ENCODE measurements around the gene GDNF.

The GDNF gene

DNA sequence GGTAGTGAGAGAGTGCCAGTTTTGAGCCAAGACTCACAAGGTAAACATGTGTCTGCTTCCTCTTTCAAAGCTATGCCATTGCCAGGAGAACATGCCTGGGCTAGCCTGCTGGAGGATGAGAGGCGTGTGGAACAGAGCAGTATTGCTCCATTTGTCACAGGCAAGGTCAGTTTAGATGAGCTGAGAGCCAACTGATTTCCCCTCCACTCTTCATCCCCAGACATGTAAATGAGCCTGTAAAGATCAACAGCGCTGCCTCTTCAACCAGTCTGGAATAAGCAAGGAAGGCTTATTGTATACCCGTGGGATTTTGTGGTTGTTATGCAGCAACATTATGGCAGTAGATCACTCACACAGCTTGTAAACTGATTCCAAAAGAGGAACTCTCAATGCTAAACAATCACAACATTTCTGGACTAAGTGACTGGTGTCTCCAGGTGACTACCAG, 8.2 kb upstream of the GDNF start:
- FAIRE-seq: no peak
- TF ChIP-seq, protein P1, sequence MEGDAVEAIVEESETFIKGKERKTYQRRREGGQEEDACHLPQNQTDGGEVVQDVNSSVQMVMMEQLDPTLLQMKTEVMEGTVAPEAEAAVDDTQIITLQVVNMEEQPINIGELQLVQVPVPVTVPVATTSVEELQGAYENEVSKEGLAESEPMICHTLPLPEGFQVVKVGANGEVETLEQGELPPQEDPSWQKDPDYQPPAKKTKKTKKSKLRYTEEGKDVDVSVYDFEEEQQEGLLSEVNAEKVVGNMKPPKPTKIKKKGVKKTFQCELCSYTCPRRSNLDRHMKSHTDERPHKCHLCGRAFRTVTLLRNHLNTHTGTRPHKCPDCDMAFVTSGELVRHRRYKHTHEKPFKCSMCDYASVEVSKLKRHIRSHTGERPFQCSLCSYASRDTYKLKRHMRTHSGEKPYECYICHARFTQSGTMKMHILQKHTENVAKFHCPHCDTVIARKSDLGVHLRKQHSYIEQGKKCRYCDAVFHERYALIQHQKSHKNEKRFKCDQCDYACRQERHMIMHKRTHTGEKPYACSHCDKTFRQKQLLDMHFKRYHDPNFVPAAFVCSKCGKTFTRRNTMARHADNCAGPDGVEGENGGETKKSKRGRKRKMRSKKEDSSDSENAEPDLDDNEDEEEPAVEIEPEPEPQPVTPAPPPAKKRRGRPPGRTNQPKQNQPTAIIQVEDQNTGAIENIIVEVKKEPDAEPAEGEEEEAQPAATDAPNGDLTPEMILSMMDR (IDR thresholded peaks at IDR 0.05; ENCODE audit: insufficient read depth, missing control alignments): no peak
- no peak for DNase-seq (ENCODE audit: insufficient read length, low spot score)

DNA sequence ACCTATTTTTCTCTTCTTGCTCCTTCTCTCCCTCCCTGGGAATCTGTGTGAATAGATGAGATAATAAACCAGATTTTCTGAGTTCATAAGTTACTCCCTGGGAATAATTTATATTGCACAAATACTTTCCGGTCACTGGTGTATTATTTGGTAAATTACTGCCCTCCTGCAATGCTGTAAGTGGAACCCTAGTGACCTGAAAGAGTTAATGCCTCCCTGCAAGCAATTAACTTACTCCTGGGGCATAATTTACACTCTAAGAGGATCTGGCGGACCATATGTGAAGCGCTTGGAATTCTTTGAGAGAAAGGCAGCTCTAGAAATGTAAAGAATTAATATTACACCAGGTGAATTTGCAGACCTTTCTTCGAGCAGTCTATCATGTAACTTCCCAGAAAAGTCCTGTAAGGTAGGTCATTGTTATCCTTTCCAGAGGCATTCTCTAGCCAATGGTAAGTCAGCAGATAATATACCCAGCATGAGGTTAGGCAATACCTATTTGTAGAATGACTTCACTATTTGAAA, 7.0 kb upstream of the GDNF start:
- FAIRE-seq: no peak
- no peak for DNase-seq (ENCODE audit: insufficient read length, low spot score)
- TF ChIP-seq, protein P1 (IDR thresholded peaks at IDR 0.05; ENCODE audit: insufficient read depth, missing control alignments): no peak

DNA sequence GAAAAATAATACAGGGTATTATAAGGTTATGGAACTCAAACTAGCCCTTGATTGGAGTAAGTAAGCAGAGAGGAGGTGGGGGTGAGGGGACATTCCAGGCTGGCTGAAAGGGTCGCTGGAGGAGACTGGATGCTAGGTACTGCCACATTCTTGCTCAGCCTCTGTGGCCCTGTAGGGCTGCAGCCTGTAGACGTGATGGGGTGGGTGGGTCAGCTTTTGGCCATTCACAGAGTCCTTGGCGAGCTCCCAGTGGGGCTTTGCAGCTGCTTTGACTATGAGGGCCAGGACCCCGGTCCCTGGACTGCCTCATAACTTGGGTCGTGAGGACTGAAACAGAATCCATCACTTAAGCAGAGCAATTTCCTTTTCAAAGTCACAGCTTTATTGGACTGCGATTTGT, 4.2 kb upstream of the GDNF start:
- FAIRE-seq (no peak), DNase-seq (ENCODE audit: insufficient read length, low spot score) (no peak)
- TF ChIP-seq, protein P1 (IDR thresholded peaks at IDR 0.05; ENCODE audit: insufficient read depth, missing control alignments): no peak

DNA sequence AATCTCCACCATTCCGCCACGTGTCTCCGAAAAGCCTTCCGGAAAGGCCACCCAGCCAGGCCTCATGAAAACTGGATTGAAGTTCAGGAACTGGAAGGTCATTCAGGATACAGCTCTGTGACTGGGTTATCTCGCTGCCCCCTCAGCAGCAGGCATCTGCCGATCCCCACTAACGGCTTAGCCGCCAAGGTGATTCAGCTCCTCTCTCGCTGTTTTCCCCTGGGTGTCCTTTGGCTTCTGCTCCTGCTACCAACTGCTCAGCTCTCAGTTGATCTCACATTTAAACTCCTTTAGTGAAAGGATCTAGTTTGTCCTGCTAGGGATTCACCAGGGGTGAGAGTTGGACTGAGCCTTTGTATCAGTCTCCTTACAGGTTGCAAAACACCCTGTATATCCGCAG, 2.2 kb upstream of the GDNF start:
- DNase-seq (ENCODE audit: insufficient read length, low spot score) (no peak), FAIRE-seq (no peak)
- TF ChIP-seq, protein P1 (IDR thresholded peaks at IDR 0.05; ENCODE audit: insufficient read depth, missing control alignments): no peak

DNA sequence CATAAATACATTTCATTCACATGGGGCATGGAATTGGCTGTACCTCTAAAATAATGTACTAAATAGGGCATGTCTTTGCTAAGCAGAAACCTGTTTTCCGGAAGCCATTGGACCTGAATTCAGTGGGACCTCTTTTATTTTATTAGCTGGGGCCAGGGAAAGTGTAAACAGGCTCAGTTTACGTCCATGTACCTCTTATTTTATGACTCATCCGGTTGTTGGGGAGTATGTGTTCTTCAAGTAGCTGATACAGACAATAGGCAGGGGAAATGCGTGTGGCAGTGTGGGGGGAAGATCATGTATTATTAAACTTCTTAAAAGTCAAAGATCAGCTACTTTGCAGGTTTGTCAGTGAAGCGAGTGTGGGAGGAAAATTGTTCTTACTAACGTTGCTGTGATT, 1.4 kb upstream of the GDNF start:
- FAIRE-seq (no peak), DNase-seq (ENCODE audit: insufficient read length, low spot score) (no peak)
- TF ChIP-seq, protein P1 (IDR thresholded peaks at IDR 0.05; ENCODE audit: insufficient read depth, missing control alignments): no peak

DNA sequence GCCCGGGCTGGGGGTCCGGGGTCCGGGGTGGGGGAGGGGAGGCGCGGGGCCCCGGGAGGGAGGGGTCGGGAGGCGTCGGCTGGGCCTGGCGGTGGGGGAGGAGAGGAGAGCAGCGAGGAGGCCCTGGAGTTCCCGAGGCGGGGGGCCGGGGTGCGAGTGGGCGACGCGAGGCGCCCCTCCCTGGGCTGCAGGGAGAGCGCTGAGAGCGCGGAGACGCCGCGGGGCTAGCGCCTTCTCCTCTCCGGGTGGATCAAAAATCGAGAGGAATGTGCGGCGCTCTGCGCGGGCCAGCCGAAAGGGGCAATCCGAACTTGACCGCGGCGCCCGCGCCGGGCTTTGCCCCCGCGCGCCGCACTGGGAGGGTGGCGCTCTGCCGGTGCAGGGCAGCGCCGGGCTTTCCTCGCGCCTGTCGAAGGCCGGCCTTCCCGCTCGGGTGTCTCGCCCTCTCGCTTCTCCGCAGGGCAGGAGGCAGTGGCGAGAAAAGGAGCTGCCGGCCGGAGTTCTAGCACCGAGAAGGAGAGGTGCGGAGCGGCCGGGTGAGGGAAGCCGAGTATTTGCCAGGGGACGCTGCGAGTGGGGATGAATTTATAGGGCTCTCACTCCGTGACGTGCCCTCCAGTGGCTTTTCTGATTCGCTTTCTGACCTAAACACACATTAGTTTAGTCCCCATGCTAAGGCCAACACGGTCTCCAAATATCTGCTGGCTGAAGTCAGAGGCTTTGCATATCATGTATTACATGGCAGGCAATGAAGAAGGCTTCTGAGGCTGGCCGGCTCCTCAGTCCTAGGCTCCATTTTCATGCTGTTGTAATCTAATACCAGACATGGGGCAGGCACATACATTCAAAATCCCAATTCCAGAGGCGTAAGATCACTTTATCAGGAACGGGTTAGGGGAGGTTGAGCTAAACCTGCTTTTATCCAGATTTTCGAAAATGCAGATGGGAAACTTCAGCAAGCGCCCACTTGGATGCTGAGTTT, 503 bp upstream of the GDNF start:
- FAIRE-seq (no peak), DNase-seq (ENCODE audit: insufficient read length, low spot score) (no peak)
- TF ChIP-seq, protein P1 (IDR thresholded peaks at IDR 0.05; ENCODE audit: insufficient read depth, missing control alignments): peak; percentile 13

DNA sequence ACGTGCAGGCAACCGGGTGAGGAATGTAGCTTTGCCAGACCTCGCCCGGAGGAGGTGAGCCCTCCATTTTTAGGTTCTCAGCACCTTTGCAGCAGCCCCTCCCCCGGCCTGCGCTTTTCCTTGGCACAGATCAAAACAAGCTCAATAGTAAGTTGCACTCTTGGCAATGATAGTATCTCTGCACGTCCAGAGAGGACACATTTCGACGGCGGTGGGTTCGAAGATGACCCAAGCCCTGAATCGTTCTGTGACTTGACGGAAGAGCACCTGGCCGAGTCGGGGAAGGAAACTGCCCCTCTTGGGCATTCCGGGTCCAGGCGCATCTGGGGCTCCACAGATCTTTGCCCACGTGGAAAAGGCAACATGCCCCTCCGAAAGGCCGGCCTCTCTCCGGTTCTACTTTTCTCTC, 904 bp downstream of the GDNF start:
- TF ChIP-seq, protein P1 (IDR thresholded peaks at IDR 0.05; ENCODE audit: insufficient read depth, missing control alignments): no peak
- DNase-seq (ENCODE audit: insufficient read length, low spot score) (no peak), FAIRE-seq (no peak)
